ENCODE results near the gene TENT4B.
"Not testable (repeated sequence)": the region's sequence is repeated elsewhere in the genome, so short reads cannot be mapped to it uniquely, and the experiment has no call there.

TENT4B gene

GRCh38 chr16:50155925-50156324, 2.8 kb downstream of the TENT4B start:
- no peak for DNase-seq

- no peak for DNase-seq
These were observed 3.5 kb downstream of the TENT4B start for GRCh38 chr16:50156590-50156989.

- no peak for DNase-seq
These were observed 7.5 kb downstream of the TENT4B start for GRCh38 chr16:50160495-50161164.

- no peak for DNase-seq
These were observed 8.8 kb downstream of the TENT4B start for GRCh38 chr16:50161950-50162349.

- DNase-seq = no peak
These were observed 12.4 kb downstream of the TENT4B start for GRCh38 chr16:50165473-50165872.

DNA sequence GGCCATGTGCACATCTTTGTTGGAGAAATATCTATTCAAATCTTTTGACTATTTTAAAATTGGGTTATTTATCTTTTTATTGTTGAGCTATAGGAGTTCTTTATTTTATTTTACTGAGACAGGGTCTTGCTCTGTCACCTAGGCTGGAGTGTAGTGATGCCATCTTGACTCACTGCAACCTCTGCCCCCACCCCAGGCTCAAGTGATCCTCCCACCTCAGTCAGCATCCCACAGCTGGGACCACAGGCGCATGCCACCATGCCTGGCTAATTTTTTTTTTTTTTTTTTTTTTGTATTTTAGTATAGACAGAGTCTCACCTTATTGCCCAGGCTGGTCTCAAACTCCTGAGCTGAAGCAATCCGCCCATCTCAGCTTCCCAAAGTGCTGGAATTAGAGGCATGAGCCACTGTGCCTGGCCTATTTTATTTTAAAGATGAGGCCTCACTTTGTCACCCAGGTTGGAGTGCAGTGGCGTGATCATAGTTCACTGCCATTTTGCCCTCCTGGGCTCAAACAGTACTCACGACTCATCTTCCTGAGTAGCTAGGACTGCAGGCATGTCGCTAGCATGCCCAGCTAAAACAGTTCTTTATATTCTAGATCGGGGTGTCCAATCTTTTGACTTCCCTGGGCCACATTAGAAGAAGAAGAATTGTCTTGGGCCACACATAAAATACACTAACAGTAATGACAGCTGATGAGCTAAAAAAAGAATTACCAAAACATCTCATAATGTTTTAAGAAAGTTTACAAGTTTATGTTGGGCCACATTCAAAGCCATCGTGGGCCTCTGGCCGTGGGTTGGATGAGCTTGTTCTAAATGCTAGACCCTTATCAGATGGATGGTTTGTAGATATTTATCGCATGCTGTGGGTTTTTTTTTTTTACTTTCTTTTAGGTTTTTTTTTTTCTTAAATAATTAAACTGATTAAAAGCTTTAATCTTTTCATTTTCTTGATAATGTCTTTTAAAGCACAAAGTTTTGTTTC, 13.7 kb downstream of the TENT4B start:
- no peak for DNase-seq

- no peak for DNase-seq
These were observed 14.4 kb downstream of the TENT4B start for GRCh38 chr16:50167556-50167955.

DNA sequence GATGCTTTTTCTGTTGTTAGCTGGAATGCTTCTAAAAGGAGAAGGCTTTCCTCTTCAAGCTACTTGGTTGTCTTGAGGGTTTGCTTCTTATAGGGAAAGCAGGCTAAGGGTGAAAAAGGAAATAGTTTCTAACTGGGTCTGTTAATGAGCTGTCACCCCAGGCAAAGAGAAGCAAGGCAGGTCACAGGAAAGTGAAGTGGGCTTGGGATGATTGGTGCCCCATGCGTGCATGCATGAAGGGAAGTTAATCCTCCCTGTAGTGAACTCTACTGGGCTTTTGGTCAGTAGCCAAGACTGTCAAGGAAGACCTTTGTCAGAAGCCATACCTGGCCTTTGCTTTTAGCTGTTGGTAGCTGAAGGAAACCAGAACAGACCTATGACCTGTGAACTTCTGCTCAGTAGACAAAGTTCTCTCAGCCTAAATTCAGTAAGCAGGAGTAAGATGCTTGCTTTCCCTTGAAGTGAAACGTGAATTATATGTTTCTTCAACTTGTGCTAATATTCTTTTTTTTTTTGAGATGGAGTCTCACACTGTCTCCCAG, 16.5 kb downstream of the TENT4B start:
- DNase-seq = no peak

GRCh38 chr16:50171773-50172172, 18.7 kb downstream of the TENT4B start:
- not testable (repeated sequence) for DNase-seq

GRCh38 chr16:50172195-50172922, 19.3 kb downstream of the TENT4B start:
- no peak for DNase-seq

GRCh38 chr16:50173316-50173715, 20.2 kb downstream of the TENT4B start:
- DNase-seq = no peak

GRCh38 chr16:50178491-50178941, 25.4 kb downstream of the TENT4B start:
- no peak for DNase-seq

DNA sequence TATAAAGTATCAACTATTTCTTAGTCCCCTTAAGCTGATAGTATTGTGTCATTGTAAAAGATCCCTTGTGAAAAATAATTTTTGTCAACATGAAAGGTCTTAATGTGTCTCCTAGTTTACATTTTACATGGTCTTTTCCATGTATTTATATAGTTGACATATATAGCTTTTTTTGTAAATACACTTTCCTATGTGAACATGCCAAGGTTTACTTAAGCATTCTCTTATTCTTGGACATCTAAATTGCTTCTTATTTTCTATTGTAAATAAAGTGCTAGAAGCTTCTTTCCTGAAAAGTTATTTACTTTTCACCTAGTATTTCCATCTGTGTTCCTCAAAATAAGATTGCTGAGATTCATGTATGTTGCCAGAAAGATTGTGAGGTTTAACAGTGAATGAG, 29.3 kb downstream of the TENT4B start:
- DNase-seq = no peak

GRCh38 chr16:50183316-50183715, 30.2 kb downstream of the TENT4B start:
- DNase-seq = no peak

DNA sequence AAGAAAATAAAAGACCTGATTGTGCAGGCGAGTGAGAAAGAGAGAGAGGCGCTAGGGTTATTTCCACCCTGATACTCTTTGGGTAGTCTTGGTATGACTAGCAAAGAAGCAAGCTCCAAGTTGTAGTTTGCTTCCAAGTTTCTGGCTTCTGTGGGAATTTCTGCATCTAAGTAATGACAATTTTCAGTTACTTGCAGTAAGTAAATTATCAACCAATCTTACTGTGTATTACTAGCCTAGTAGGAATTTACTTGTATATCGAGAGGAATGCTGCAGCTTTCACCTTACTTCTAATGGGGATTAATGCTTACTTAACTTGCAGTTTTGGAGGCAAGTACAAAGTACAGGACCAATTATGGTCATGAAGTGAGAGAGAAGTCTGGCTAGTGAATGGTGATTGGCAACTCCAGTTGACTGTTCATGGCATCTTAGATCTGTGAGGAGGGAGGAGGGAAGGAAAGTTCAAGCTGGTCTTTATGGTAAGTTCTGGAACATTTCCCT, 31.9 kb downstream of the TENT4B start:
- DNase-seq = no peak

DNA sequence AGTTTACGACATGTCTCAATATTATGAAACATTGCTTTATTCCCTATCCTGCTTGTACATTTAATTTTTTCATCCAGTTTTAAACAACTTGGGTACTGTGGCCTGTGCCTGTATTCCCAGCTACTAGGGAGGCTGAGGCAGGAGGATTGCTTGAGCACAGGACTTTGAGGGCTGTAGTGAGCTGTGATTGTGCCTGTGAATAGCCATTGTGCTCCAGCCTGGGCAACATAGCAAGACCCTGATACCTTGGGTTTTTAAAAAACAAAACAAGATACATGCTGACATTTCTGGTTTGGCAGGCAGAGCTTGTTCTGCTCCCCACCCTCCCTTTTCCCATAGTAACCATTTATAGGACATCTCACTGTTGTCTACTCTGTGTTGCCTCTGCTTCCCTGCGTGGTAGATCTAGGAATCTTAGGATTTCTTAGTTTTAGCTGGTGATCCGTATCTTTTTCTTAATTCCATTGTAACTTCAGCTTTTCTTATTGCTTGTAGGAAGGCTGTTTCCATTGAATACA, 35.6 kb downstream of the TENT4B start:
- no peak for DNase-seq

GRCh38 chr16:50190292-50190691, 37.2 kb downstream of the TENT4B start:
- DNase-seq = no peak

- DNase-seq = no peak
These were observed 39.4 kb downstream of the TENT4B start for GRCh38 chr16:50192386-50193050.

DNA sequence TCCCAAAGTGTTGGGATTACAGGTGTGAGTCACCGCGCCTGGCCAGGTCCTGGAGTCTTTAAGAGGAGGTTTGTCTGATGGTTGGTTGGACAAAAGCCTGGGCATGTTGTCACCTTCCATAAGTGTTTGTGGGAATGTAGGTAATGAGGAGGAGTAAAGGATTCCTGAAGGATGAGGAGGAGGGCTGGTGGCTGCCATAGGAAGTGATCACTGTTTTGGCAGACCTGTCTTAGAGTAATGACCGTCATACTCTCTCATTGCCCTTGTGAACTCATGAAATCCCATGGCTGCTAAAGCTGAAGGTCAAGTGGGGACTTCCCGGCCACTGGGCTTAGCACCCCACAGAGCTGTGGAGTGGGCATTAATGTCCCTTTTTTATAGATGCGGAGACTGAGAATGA, 40.5 kb downstream of the TENT4B start:
- DNase-seq = no peak

- DNase-seq = no peak
These were observed 42.2 kb downstream of the TENT4B start for GRCh38 chr16:50195276-50195675.

DNA sequence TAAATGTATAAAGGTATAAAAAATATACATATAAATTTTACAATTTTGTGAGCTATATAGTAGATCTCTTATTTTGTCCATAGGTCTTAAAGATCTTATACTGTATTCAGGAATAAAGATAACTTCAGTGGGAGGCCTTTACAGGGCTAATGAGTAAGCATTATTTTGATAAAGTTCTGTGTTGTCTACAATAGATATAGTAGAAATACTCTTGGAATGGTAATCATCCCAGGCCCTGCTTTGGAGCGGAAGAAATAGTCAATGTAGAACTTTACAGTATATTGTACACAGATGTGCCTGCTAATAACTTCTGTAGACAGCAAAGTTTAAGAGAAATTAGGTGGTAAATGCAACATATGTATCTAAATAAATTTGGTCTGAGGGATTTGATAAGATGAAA, 42.6 kb downstream of the TENT4B start:
- DNase-seq = no peak

GRCh38 chr16:50197582-50197981, 44.5 kb downstream of the TENT4B start:
- no peak for DNase-seq

Data from NCI-H1694 (cell line).